HG03442 (cell line): ENCODE data around the gene BRIP1.

ENCODE experiments used
- ATAC-seq: cut with Tn5 transposase; IDR thresholded peaks from one replicate; pipeline ENCODE4 v1.9.1; 2021; ENCODE audit warnings: mild to moderate bottlenecking, moderate library complexity; ENCODE audit not compliant: unreplicated experiment

The BRIP1 gene

GRCh38 chr17:61764846-61765245, 98.5 kb downstream of the BRIP1 start:
- ATAC-seq = no peak

- no peak for ATAC-seq
Observed at GRCh38 chr17:61761827-61762226, 101.5 kb downstream of the BRIP1 start.

GRCh38 chr17:61759362-61759761, 104.0 kb downstream of the BRIP1 start:
- no peak for ATAC-seq

DNA sequence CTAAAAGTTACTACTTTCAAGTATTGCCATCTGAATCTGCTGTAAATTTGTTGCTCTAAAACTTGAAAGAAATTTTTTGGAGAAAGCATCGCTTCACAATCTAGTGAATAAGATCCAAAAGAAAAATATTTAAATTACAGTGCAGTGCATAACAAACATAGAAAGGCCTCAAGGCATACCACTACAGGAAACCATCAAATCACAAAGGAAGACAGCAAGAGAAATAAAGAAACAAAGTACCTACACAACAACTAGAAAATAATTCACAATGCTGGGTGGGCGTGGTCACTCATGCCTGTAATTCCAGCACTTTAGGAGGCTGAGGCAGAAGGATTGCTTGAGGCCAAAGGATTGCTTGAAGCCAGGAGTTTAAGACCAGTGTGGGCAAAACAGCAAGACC, 104.9 kb downstream of the BRIP1 start:
- no peak for ATAC-seq

DNA sequence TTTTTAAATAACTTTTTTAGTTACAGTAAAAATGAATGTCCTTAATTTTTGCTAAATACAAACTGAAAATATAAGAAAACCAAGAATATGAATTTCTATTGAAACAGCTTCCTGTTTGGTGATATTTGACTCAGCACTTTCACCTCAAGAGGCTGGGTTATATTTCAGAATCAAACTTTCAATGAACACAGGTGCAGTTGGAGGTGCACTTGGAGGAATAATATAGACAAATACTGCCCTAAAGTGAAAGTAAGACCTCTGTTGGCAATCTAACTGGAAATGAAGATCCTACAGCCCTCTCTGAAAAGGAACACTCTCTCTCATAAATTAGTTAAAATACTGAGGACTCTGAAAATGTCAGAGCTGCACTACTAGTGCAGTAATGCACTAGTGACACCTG, 106.2 kb downstream of the BRIP1 start:
- ATAC-seq = peak; percentile 67

DNA sequence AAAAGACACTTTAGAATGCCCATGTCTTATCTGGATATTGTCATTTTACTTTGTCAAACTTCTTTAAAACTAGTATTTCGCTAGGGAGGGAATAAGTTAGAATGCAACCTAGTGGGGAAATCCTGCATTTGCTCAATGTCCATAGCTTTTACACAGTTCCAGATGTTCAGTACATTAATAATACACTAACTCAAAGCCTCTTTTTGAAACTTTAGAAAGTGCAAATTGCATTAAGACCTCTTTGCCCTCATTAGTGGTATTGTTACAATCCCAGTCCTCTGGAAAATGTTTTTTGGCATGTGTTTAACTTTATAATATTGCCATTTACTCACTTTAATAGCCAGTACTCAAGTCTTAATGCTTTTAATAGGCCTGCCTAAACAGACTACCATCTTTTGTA, 106.8 kb downstream of the BRIP1 start:
- ATAC-seq = no peak

DNA sequence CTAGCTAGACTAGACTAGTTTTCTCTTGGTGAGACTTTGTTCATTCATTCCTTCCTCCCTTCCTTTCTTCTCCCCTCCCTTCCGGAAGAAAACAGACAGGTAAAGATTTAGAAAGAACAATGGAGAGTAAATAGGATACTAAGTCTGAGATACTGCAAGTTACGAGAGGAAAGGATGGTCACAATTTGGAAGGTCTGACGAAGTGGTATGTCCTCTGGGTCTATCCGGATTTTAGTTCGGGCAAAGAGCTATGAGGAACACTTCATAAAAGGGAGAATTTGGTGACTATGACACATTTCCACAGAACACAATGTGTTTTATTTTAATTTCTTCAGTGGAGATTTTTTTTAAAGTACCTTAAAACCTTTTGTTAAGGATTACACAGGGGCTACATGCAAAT, 107.7 kb downstream of the BRIP1 start:
- ATAC-seq = no peak

- ATAC-seq = no peak
Observed at GRCh38 chr17:61755078-61755477, 108.2 kb downstream of the BRIP1 start.

- no peak for ATAC-seq
Observed at GRCh38 chr17:61754124-61754523, 109.2 kb downstream of the BRIP1 start.

DNA sequence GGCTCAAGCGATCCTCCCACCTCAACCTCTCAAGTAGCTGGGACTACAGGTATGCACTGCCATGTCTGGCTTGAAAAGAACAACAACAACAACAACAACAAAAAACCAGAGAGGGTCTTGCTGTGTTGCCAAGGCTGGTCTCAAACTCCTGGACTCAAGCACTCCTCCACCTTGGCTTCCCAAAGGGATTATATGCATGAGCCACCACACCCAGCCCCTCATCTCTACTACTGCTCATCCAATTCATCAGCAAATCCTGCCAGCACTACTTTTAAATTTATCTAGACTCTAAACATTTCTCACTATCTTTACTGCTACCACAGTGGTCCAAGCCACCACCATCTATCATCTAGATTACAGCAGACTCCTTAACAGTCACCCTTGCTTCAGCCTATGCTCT, 109.6 kb downstream of the BRIP1 start:
- ATAC-seq = no peak

DNA sequence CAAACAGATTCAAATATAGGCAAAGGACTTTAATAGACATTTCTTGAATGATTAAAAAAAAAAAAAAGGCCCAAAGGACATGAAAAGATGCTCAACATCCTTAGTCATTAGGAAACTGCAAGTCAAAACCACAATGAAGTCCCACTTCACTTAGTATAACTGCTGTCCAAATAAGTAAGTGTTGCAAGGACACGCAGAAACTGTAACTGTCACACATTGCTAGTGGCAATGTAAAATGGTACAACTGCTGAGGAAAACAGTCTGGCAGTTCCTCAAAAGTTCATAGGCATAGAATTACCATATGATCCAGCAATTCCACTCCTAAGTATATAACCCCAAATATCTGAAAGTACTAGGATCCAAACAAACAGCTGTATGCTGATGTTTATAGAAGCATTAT, 112.7 kb downstream of the BRIP1 start:
- ATAC-seq = peak; percentile 94

- ATAC-seq = no peak
Observed at GRCh38 chr17:61749823-61750404, 113.4 kb downstream of the BRIP1 start.

DNA sequence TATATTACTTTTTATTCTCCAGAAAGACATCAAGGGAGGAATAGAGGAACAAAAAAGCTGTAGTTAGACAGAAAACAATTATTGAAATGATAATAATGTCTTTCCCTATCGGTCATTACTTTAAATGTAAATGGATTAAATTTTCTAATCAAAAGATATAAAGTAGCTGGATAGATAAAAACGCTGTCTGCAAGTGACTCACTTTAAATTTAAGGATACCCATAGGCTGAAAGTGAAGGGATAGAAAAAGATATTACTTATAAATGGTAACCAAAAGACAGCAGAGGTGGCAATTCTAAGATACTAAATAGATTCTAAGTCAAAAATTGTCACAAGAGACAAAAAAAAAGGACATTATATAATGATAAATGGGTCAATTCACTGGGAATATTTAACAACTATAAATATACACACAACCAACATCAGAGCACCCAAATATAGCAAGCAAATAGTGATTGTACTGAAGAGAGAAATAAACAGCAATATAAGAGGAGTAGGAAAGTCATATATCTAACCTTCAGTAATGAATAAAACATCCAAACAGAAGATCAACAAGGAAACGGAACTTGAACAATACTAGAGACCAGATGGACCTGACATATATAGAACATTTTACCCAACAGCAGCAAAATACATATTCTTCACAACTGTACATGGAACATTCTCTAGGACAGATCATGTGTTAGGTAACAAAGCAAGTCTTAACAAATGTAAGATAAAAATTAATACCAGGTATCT, 116.9 kb downstream of the BRIP1 start:
- ATAC-seq = no peak

DNA sequence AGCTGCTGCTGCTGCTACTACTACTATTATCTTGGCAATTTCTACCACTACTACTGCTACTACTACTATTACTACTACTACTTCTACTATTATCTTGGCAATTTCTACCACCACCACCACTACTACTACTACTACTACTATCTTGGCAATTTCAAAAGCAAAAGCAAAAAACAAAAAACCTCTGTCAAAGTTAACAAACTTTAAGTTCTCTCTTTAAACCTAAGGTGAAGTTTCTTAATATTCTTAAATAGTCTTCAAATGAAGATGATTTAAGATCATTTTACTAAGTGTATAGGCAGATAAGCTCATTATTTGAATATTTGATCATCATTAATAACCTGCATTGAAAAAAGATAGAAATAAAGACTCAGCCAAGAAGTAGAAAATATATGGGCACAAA, 118.5 kb downstream of the BRIP1 start:
- ATAC-seq = no peak

- ATAC-seq = no peak
Observed at GRCh38 chr17:61744252-61744651, 119.1 kb downstream of the BRIP1 start.

GRCh38 chr17:61743766-61744165, 119.6 kb downstream of the BRIP1 start:
- no peak for ATAC-seq

DNA sequence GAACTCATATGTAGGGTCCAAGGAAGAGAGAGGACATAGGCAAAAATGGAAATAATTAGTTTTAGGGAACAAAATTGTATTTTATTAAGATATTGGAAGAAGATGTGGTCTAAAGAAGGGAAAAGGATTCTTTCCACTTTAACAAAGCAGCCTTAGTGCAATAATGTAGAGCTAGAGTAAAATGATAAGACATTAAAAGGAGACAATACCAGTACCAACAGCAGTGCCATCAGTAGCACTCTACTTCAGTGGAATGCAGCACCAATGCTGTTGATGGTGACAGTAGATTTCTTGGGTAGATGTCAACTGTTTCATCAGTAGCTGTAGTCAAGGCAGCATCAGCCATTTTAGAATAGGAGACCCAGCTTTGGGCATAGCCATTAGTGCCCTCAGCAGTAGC, 124.3 kb downstream of the BRIP1 start:
- no peak for ATAC-seq

GRCh38 chr17:61738249-61738648, 125.1 kb downstream of the BRIP1 start:
- ATAC-seq = no peak

DNA sequence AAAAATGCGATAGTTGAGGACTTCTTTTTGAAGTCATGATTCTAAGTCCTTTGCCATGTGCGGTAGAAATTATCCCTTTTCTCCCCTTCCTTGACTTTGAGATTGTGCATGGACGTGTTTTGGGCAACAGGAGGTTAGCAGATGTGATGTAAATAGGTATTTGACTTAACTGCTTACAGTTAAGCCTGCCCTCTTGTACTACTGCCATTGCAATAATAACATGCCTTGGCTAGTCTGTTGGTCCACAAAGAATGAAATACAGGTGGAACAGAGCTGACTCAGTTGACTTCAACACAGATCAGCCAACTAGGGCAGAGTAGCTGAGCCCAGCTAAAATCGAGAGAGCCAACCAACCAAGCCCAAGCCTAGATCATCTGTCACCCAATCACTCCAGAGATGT, 125.5 kb downstream of the BRIP1 start:
- ATAC-seq = no peak

DNA sequence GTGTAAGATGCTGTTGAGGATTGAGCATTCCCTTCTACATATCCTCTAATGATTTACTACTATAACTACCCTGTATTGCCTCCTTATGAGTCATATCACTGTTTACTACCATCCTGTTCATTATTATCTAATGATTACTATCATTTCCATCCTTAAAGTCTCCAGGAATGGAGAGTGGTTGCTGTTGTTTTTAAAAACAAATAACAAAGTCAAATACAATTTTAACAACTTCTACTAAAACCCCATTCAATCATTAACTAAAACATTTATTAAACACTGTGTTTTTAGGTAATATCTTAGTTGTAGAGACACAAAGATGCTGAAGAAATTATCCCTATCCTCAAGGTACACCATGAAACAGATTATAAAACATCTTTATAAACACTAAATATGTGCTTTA, 126.9 kb downstream of the BRIP1 start:
- no peak for ATAC-seq

DNA sequence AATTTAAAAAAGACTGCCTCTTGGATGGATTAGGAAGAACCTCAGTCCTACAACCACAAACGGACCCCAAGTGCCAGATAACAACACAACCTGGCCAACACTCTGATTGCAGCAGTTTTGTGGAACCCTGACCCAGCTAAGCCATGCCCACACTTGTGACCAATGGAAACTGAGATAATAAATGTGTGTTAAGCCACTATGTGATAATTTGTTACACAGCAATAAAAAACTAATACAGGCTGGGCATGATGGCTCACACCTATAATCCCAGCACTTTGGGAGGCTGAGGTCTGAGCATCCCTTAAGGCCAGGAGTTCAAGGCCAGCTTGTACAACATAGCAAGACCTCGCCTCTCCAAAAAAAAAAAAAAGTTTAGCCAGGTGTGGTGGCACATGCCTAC, 127.5 kb downstream of the BRIP1 start:
- ATAC-seq = no peak

DNA sequence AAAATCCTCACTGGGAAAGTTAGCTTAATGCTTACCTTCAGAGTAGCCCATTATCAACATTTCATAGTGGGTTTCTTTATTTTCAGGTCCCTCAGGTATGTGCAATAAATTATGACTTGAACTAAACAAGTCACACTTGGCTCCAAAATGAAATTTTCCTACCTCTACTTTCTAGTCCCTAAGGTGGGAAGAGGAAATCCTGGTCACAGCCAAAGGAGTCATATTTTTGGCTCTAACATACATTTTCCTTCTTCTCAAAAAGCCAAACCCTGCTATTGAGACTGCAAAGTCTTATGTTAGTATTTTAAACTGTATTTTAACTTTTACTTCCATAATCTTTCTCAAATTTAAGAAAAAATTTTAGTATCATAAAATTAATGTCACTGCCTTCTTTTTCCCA, 128.9 kb downstream of the BRIP1 start:
- ATAC-seq = no peak

DNA sequence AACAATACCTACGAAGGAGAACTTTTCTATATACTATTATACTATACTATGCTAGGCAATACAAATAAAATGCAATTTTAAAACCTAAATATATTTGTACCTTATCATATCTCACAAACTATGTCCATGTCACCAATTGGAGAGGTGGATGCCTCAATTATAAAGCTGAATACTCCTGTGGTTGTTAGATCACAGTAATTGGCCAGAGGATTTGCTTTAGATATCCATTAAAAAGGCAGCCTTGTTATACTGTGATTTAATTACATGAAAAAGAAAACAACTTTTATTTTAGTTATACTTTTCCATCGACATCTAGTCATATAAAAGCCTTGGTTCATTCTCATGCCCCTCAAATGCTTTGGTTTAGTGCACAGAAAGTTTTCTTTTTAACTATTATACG, 129.3 kb downstream of the BRIP1 start:
- no peak for ATAC-seq
